Stimulated activated naive CD4-positive, alpha-beta T cell (primary cell): ENCODE measurements around the gene TET1.
"Not testable (repeated sequence)": the region's sequence is repeated elsewhere in the genome, so short reads cannot be mapped to it uniquely, and the experiment has no call there.

Source experiments
- DNase-seq, 6 experiments: peaks; one replicate each; lab custom pipeline; 2025; lab: John Stamatoyannopoulos, UW

The TET1 gene

GRCh38 chr10:68611227-68611626, 51.1 kb downstream of the TET1 start:
- no peak for DNase-seq

GRCh38 chr10:68613974-68614373, 53.8 kb downstream of the TET1 start:
- DNase-seq, result not testable (repeated sequence)

- not testable (repeated sequence) for DNase-seq
Measured at GRCh38 chr10:68617691-68618090, 57.6 kb downstream of the TET1 start.

- no peak for DNase-seq
Measured at GRCh38 chr10:68618234-68618633, 58.1 kb downstream of the TET1 start.

- no peak for DNase-seq
Measured at GRCh38 chr10:68619595-68619994, 59.5 kb downstream of the TET1 start.

- DNase-seq, result peak in 2 of 6 experiments; percentile 12 to 30
Measured at GRCh38 chr10:68625316-68625921, 65.3 kb downstream of the TET1 start.

GRCh38 chr10:68628576-68629127, 68.5 kb downstream of the TET1 start:
- DNase-seq, result peak in 3 of 6 experiments; percentile 10 to 42 (median 27)

GRCh38 chr10:68632271-68632560, 72.1 kb downstream of the TET1 start:
- DNase-seq, result not testable (repeated sequence)

- DNase-seq, result no peak
Measured at GRCh38 chr10:68633281-68633680, 73.1 kb downstream of the TET1 start.

- no peak for DNase-seq
Measured at GRCh38 chr10:68633816-68634466, 73.8 kb downstream of the TET1 start.

- no peak for DNase-seq
Measured at GRCh38 chr10:68636335-68636734, 76.2 kb downstream of the TET1 start.

GRCh38 chr10:68643550-68643949, 83.4 kb downstream of the TET1 start:
- not testable (repeated sequence) for DNase-seq

- DNase-seq, result no peak
Measured at GRCh38 chr10:68647672-68648341, 87.7 kb downstream of the TET1 start.

GRCh38 chr10:68655620-68656126, 95.5 kb downstream of the TET1 start:
- DNase-seq, result no peak

GRCh38 chr10:68665841-68666240, 105.7 kb downstream of the TET1 start:
- DNase-seq, result no peak

- no peak for DNase-seq
Measured at GRCh38 chr10:68666280-68666760, 106.2 kb downstream of the TET1 start.

GRCh38 chr10:68668231-68668630, 108.1 kb downstream of the TET1 start:
- DNase-seq, result no peak

- DNase-seq, result no peak
Measured at GRCh38 chr10:68668972-68669371, 108.8 kb downstream of the TET1 start.

- DNase-seq, result no peak
Measured at GRCh38 chr10:68684413-68684812, 124.3 kb downstream of the TET1 start.

- DNase-seq, result no peak
Measured at GRCh38 chr10:68696018-68696417, 135.9 kb downstream of the TET1 start.

- no peak for DNase-seq
Measured at GRCh38 chr10:68697106-68697505, 137.0 kb downstream of the TET1 start.

GRCh38 chr10:68700197-68700596, 140.1 kb downstream of the TET1 start:
- no peak for DNase-seq

- no peak for DNase-seq
Measured at GRCh38 chr10:68705548-68705947, 145.4 kb downstream of the TET1 start.
